ENCODE measurements around the gene UBASH3A. TPM values are rescaled to one million over a fixed set of nuclear protein-coding genes. Genes with fewer than 3 reads are reported as not detected.
A peak's percentile ranks its signal among the peaks of the same experiment; 100 is the strongest.

UBASH3A gene
- total and polyA plus RNA-seq, 2 experiments from 2014 or later: not detected

GRCh38 chr21:42426876-42427480 lies 23.3 kb downstream of the UBASH3A start:
- H3K4me3 ChIP-seq: no peak overlapping the region
- no peaks in the 10 kb centered on the region for H3K9me3 ChIP-seq (ENCODE audit: low read depth)
- DNase-seq (ENCODE audit: low read depth in 1 of 2, low spot score in 1 of 2): no peak
- TF ChIP-seq CTCF (IDR thresholded peaks at IDR 0.05; ENCODE audit: low read depth, low read length): no peak
- H3K36me3 ChIP-seq: no peaks in the 10 kb centered on the region
- H3K27ac ChIP-seq: no peak overlapping the region
- peaks cover 8% of the 10 kb centered on the region for H3K27me3 ChIP-seq
- no peaks in the 10 kb centered on the region for H3K4me1 ChIP-seq (ENCODE audit: low read depth)

GRCh38 chr21:42427809-42428419 lies 24.2 kb downstream of the UBASH3A start:
- H3K4me1 ChIP-seq (ENCODE audit: low read depth): no peaks in the 10 kb centered on the region
- H3K9me3 ChIP-seq (ENCODE audit: low read depth): no peaks in the 10 kb centered on the region
- H3K27me3 ChIP-seq: peaks cover 8% of the 10 kb centered on the region
- H3K36me3 ChIP-seq: no peaks in the 10 kb centered on the region
- no peak overlapping the region for H3K27ac ChIP-seq
- H3K4me3 ChIP-seq: no peak overlapping the region
- no peak for TF ChIP-seq CTCF (IDR thresholded peaks at IDR 0.05; ENCODE audit: low read depth, low read length)
- no peak for DNase-seq (ENCODE audit: low read depth in 1 of 2, low spot score in 1 of 2)

- Histone ChIP-seq H3K9me3 (ENCODE audit: low read depth) (no peaks in the 10 kb centered on the region), H3K4me3 (no peak overlapping the region), H3K36me3 (no peaks in the 10 kb centered on the region), H3K4me1 (ENCODE audit: low read depth) (no peaks in the 10 kb centered on the region), H3K27me3 (peaks cover 5% of the 10 kb centered on the region), H3K27ac (no peak overlapping the region)
- TF ChIP-seq CTCF (IDR thresholded peaks at IDR 0.05; ENCODE audit: low read depth, low read length): no peak
- no peak for DNase-seq (ENCODE audit: low read depth in 1 of 2, low spot score in 1 of 2)
Measured at GRCh38 chr21:42429021-42429420, 25.3 kb downstream of the UBASH3A start.

GRCh38 chr21:42429856-42430255 lies 26.2 kb downstream of the UBASH3A start:
- peak; percentile 5 to 66 for DNase-seq (ENCODE audit: low read depth in 1 of 2, low spot score in 1 of 2)
- no peak for TF ChIP-seq CTCF (IDR thresholded peaks at IDR 0.05; ENCODE audit: low read depth, low read length)
- Histone ChIP-seq H3K36me3 (no peaks in the 10 kb centered on the region), H3K27ac (no peak overlapping the region), H3K4me1 (ENCODE audit: low read depth) (no peaks in the 10 kb centered on the region), H3K27me3 (peaks cover 4% of the 10 kb centered on the region), H3K9me3 (ENCODE audit: low read depth) (no peaks in the 10 kb centered on the region), H3K4me3 (no peak overlapping the region)

GRCh38 chr21:42430521-42430920 lies 26.8 kb downstream of the UBASH3A start:
- no peak for DNase-seq (ENCODE audit: low read depth in 1 of 2, low spot score in 1 of 2)
- Histone ChIP-seq H3K27me3 (peaks cover 4% of the 10 kb centered on the region), H3K36me3 (no peaks in the 10 kb centered on the region), H3K4me3 (no peak overlapping the region), H3K27ac (no peak overlapping the region), H3K4me1 (ENCODE audit: low read depth) (no peaks in the 10 kb centered on the region), H3K9me3 (ENCODE audit: low read depth) (no peaks in the 10 kb centered on the region)
- TF ChIP-seq CTCF (IDR thresholded peaks at IDR 0.05; ENCODE audit: low read depth, low read length): no peak

All from cardiac muscle cell (in vitro differentiated cells and primary cell).